Breast epithelium (tissue), 4 donors: ENCODE data around the gene SLC25A44. TPM values are rescaled to one million over a fixed set of nuclear protein-coding genes. Genes with fewer than 3 reads are reported as not detected.

Experiments used
- DNase-seq, 2 donors: peaks; one replicate each; pipeline ENCODE4 v3.0.0-alpha.2; 2019; ENCODE audit warnings: low spot score in 2 of 2
- H3K27ac ChIP-seq, 2 donors: fragments of 200-600 bp; sonication (generic) in 1 of 2; one replicate each; pipeline ENCODE4 v1.5.1; 2016 to 2019; ENCODE audit warnings: mild to moderate bottlenecking in 1 of 2
- H3K27me3 ChIP-seq, 2 donors: fragments of 200-600 bp; sonication (generic) in 1 of 2; one replicate each; pipeline versions ENCODE4 v1.5.1 to v1.6.0; 2017 to 2019; ENCODE audit warnings: control low read depth in 1 of 2, mild to moderate bottlenecking in 1 of 2
- H3K36me3 ChIP-seq: fragments of 200-600 bp; one replicate; pipeline ENCODE4 v1.5.1; 2019
- H3K4me1 ChIP-seq, 2 donors: fragments of 200-600 bp; sonication (generic); one replicate each; pipeline ENCODE4 v1.5.1; 2016 to 2019; ENCODE audit warnings: control low read depth in 1 of 2
- H3K4me3 ChIP-seq, 3 donors: fragments of 200-600 bp; sonication (generic); 1 replicate in 2 of 3; 2 replicates in 1 of 3; pipeline ENCODE4 v1.5.1; 2016 to 2019; ENCODE audit warnings: mild to moderate bottlenecking in 3 of 3, moderate library complexity in 2 of 3
- H3K9me3 ChIP-seq, 2 donors: fragments of 200-600 bp; sonication (generic) in 1 of 2; one replicate each; pipeline ENCODE4 v1.5.1; 2016 to 2019; ENCODE audit warnings: control low read depth in 1 of 2
- POLR2A ChIP-seq: fragments of 450-650 bp; IDR thresholded peaks from one replicate; pipeline ENCODE4 v1.6.1; 2016; ENCODE audit warnings: antibody characterized with exemption, mild to moderate bottlenecking, moderate library complexity
- POLR2AphosphoS5 ChIP-seq, 3 donors: sonication (generic); formaldehyde crosslinking; IDR thresholded peaks; one replicate each; pipeline ENCODE4 v1.6.1; 2017; ENCODE audit warnings: antibody characterized with exemption in 3 of 3
- intact Hi-C: fragments of 100-400 bp; cut with DNase I; formaldehyde crosslinking; loops from one replicate; pipeline ENCODE4 v1.15.1; 2023; ENCODE audit warnings: low total_unique reads
- total RNA-seq, 3 donors: library from RNA; depleted of rRNA; stranded (reverse); fragments of >200 nt; gene quantifications; one replicate each; pipeline ENCODE4 v1.1.0, GENCODE V29; 2016
- TF ChIP-seq, protein P1 (sequence below), 3 donors: fragments of 450-650 bp; IDR thresholded peaks; one replicate each; pipeline ENCODE4 v1.5.1; 2016 to 2017; ENCODE audit warnings: antibody characterized with exemption in 3 of 3, mild to moderate bottlenecking in 3 of 3, moderate library complexity in 3 of 3

Gene SLC25A44
- total RNA-seq, 3 donors from 2014 or later = 10.7 to 23.7 (median 13.8) TPM

- intact Hi-C loops = no loop called here
- Histone ChIP-seq H3K9me3 (no peaks in the 10 kb centered on the region), H3K36me3 (no peaks in the 10 kb centered on the region), H3K4me3 (no peak overlapping the region), H3K27me3 (no peaks in the 10 kb centered on the region), H3K4me1 (peaks cover 2 to 9% of the 10 kb centered on the region in 2 donors), H3K27ac (no peak overlapping the region)
- TF ChIP-seq POLR2AphosphoS5 (IDR thresholded peaks at IDR 0.05) = no peak
- no peak for DNase-seq
These were observed 35.9 kb upstream of the SLC25A44 start for GRCh38 chr1:156157966-156158365.

GRCh38 chr1:156160000-156160742, 33.7 kb upstream of the SLC25A44 start:
- no peak for DNase-seq
- TF ChIP-seq, protein P1, sequence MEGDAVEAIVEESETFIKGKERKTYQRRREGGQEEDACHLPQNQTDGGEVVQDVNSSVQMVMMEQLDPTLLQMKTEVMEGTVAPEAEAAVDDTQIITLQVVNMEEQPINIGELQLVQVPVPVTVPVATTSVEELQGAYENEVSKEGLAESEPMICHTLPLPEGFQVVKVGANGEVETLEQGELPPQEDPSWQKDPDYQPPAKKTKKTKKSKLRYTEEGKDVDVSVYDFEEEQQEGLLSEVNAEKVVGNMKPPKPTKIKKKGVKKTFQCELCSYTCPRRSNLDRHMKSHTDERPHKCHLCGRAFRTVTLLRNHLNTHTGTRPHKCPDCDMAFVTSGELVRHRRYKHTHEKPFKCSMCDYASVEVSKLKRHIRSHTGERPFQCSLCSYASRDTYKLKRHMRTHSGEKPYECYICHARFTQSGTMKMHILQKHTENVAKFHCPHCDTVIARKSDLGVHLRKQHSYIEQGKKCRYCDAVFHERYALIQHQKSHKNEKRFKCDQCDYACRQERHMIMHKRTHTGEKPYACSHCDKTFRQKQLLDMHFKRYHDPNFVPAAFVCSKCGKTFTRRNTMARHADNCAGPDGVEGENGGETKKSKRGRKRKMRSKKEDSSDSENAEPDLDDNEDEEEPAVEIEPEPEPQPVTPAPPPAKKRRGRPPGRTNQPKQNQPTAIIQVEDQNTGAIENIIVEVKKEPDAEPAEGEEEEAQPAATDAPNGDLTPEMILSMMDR (IDR thresholded peaks at IDR 0.05) = no peak
- TF ChIP-seq POLR2A (no peak), POLR2AphosphoS5 (IDR thresholded peaks at IDR 0.05) (no peak)
- H3K4me1 ChIP-seq = no peaks in the 10 kb centered on the region
- H3K27me3 ChIP-seq = no peaks in the 10 kb centered on the region
- no peaks in the 10 kb centered on the region for H3K36me3 ChIP-seq
- peak overlapping the region; percentile 40 to 66 (median 54) for H3K4me3 ChIP-seq
- no peaks in the 10 kb centered on the region for H3K9me3 ChIP-seq
- intact Hi-C loops = no loop called here
- peak overlapping the region; percentile 26 to 94 for H3K27ac ChIP-seq

- intact Hi-C loops = no loop called here
- Histone ChIP-seq H3K9me3 (no peaks in the 10 kb centered on the region), H3K36me3 (no peaks in the 10 kb centered on the region), H3K4me1 (no peaks in the 10 kb centered on the region), H3K4me3 (peak overlapping the region; percentile 40 to 66 (median 54)), H3K27ac (peak overlapping the region; percentile 74 to 94), H3K27me3 (no peaks in the 10 kb centered on the region)
- no peak for TF ChIP-seq POLR2AphosphoS5 (IDR thresholded peaks at IDR 0.05)
- TF ChIP-seq POLR2A = no peak
- TF ChIP-seq, protein P1 (IDR thresholded peaks at IDR 0.05) = no peak
- peak; percentile 67 to 73 for DNase-seq
These were observed 33.1 kb upstream of the SLC25A44 start for GRCh38 chr1:156160743-156161171.

GRCh38 chr1:156162430-156163037, 31.4 kb upstream of the SLC25A44 start:
- Histone ChIP-seq H3K27me3 (no peaks in the 10 kb centered on the region), H3K4me3 (no peak overlapping the region), H3K4me1 (no peaks in the 10 kb centered on the region), H3K36me3 (no peaks in the 10 kb centered on the region), H3K9me3 (no peaks in the 10 kb centered on the region), H3K27ac (peak overlapping the region; percentile 74 to 94)
- TF ChIP-seq POLR2A (no peak), POLR2AphosphoS5 (IDR thresholded peaks at IDR 0.05) (no peak)
- TF ChIP-seq, protein P1 (IDR thresholded peaks at IDR 0.05) = no peak
- intact Hi-C loops = no loop called here
- no peak for DNase-seq

- no peaks in the 10 kb centered on the region for H3K36me3 ChIP-seq
- no peak overlapping the region for H3K27ac ChIP-seq
- H3K4me1 ChIP-seq = no peaks in the 10 kb centered on the region
- no peak for DNase-seq
- no peak overlapping the region for H3K4me3 ChIP-seq
- intact Hi-C loops = no loop called here
- H3K27me3 ChIP-seq = no peaks in the 10 kb centered on the region
- H3K9me3 ChIP-seq = no peaks in the 10 kb centered on the region
- TF ChIP-seq, protein P1 (IDR thresholded peaks at IDR 0.05) = no peak
- TF ChIP-seq POLR2A = no peak
- TF ChIP-seq POLR2AphosphoS5 (IDR thresholded peaks at IDR 0.05) = no peak
These were observed 30.2 kb upstream of the SLC25A44 start for GRCh38 chr1:156163712-156164111.
